ENCODE measurements around the gene PCDH9.

Gene PCDH9

GRCh38 chr13:67259208-67259607, 29.1 kb upstream of the PCDH9 start:
- Histone ChIP-seq H2AFZ (ENCODE audit: low read depth, low read length, severe bottlenecking) (no peak overlapping the region), H3K9me3 (ENCODE audit: insufficient read depth, low read length) (no peaks in the 10 kb centered on the region)

GRCh38 chr13:67258482-67258881, 28.3 kb upstream of the PCDH9 start:
- Histone ChIP-seq H3K27ac (ENCODE audit: low read depth, low read length) (no peak overlapping the region), H3F3A (ENCODE audit: insufficient read depth) (no peaks in the 10 kb centered on the region), H3K4me3 (ENCODE audit: insufficient read depth, low read length, poor library complexity, severe bottlenecking) (no peak overlapping the region), H4K20me1 (ENCODE audit: low read depth, low read length) (no peaks in the 10 kb centered on the region), H3K9me2 (replicated peaks; ENCODE audit: insufficient read depth, low read length) (no peaks in the 10 kb centered on the region), H3K36me3 (ENCODE audit: low read length) (no peaks in the 10 kb centered on the region), H3K27me3 (ENCODE audit: low read length) (no peaks in the 10 kb centered on the region), H3K4me2 (ENCODE audit: low read depth, low read length, poor library complexity, severe bottlenecking) (no peak overlapping the region), H3K9me3 (ENCODE audit: insufficient read depth, low read length) (no peaks in the 10 kb centered on the region), H3K79me2 (ENCODE audit: insufficient read depth, low read length) (no peaks in the 10 kb centered on the region), H3K9ac (ENCODE audit: low read length) (no peak overlapping the region), H2AFZ (ENCODE audit: low read depth, low read length, severe bottlenecking) (no peak overlapping the region)
- no peak for TF ChIP-seq EZH2phosphoT487 (conservative IDR thresholded peaks at IDR 0.05; ENCODE audit: low read length)
- no peak for TF ChIP-seq CTCF (IDR thresholded peaks at IDR 0.05; ENCODE audit: insufficient read depth, low read length, poor library complexity, severe bottlenecking)

More at GRCh38 chr13:67259208-67259607, 29.1 kb upstream of the PCDH9 start:
- H3K27ac ChIP-seq (ENCODE audit: low read depth, low read length): no peak overlapping the region
- H3K27me3 ChIP-seq (ENCODE audit: low read length): no peaks in the 10 kb centered on the region
- H3F3A ChIP-seq (ENCODE audit: insufficient read depth): no peaks in the 10 kb centered on the region
- no peaks in the 10 kb centered on the region for H3K9me2 ChIP-seq (replicated peaks; ENCODE audit: insufficient read depth, low read length)
- no peaks in the 10 kb centered on the region for H3K79me2 ChIP-seq (ENCODE audit: insufficient read depth, low read length)
- H3K9ac ChIP-seq (ENCODE audit: low read length): no peak overlapping the region
- TF ChIP-seq EZH2phosphoT487 (conservative IDR thresholded peaks at IDR 0.05; ENCODE audit: low read length) (no peak), CTCF (IDR thresholded peaks at IDR 0.05; ENCODE audit: insufficient read depth, low read length, poor library complexity, severe bottlenecking) (no peak)
- H3K36me3 ChIP-seq (ENCODE audit: low read length): no peaks in the 10 kb centered on the region
- H3K4me2 ChIP-seq (ENCODE audit: low read depth, low read length, poor library complexity, severe bottlenecking): no peak overlapping the region
- H4K20me1 ChIP-seq (ENCODE audit: low read depth, low read length): no peaks in the 10 kb centered on the region
- no peak overlapping the region for H3K4me3 ChIP-seq (ENCODE audit: insufficient read depth, low read length, poor library complexity, severe bottlenecking)

- H4K20me1 ChIP-seq (ENCODE audit: low read depth, low read length): no peaks in the 10 kb centered on the region
- H3K79me2 ChIP-seq (ENCODE audit: insufficient read depth, low read length): no peaks in the 10 kb centered on the region
- no peak overlapping the region for H3K27ac ChIP-seq (ENCODE audit: low read depth, low read length)
- no peaks in the 10 kb centered on the region for H3K9me3 ChIP-seq (ENCODE audit: insufficient read depth, low read length)
- H3F3A ChIP-seq (ENCODE audit: insufficient read depth): peaks cover 8% of the 10 kb centered on the region
- H3K9ac ChIP-seq (ENCODE audit: low read length): no peak overlapping the region
- no peak overlapping the region for H3K4me3 ChIP-seq (ENCODE audit: insufficient read depth, low read length, poor library complexity, severe bottlenecking)
- no peak overlapping the region for H3K4me2 ChIP-seq (ENCODE audit: low read depth, low read length, poor library complexity, severe bottlenecking)
- no peak for TF ChIP-seq EZH2phosphoT487 (conservative IDR thresholded peaks at IDR 0.05; ENCODE audit: low read length)
- no peaks in the 10 kb centered on the region for H3K27me3 ChIP-seq (ENCODE audit: low read length)
- H3K36me3 ChIP-seq (ENCODE audit: low read length): no peaks in the 10 kb centered on the region
- peak overlapping the region; percentile 70 for H2AFZ ChIP-seq (ENCODE audit: low read depth, low read length, severe bottlenecking)
- H3K9me2 ChIP-seq (replicated peaks; ENCODE audit: insufficient read depth, low read length): no peaks in the 10 kb centered on the region
These were observed 8.7 kb upstream of the PCDH9 start for GRCh38 chr13:67238861-67239260.

- TF ChIP-seq EZH2phosphoT487 (conservative IDR thresholded peaks at IDR 0.05; ENCODE audit: low read length): no peak
- TF ChIP-seq CTCF (IDR thresholded peaks at IDR 0.05; ENCODE audit: insufficient read depth, low read length, poor library complexity, severe bottlenecking): peak; percentile 54
- Histone ChIP-seq H3K79me2 (ENCODE audit: insufficient read depth, low read length) (no peaks in the 10 kb centered on the region), H3K36me3 (ENCODE audit: low read length) (no peaks in the 10 kb centered on the region)
These were observed 8.2 kb upstream of the PCDH9 start for GRCh38 chr13:67238277-67238859.

More at GRCh38 chr13:67238277-67238859, 8.2 kb upstream of the PCDH9 start:
- no peaks in the 10 kb centered on the region for H3K9me2 ChIP-seq (replicated peaks; ENCODE audit: insufficient read depth, low read length)
- H3K27ac ChIP-seq (ENCODE audit: low read depth, low read length): peak overlapping the region; percentile 51; the same call in 1 of the 2 replicates
- peaks cover 8% of the 10 kb centered on the region for H3F3A ChIP-seq (ENCODE audit: insufficient read depth)
- H3K9ac ChIP-seq (ENCODE audit: low read length): peak overlapping the region; percentile 4
- H3K4me3 ChIP-seq (ENCODE audit: insufficient read depth, low read length, poor library complexity, severe bottlenecking): no peak overlapping the region
- H3K27me3 ChIP-seq (ENCODE audit: low read length): no peaks in the 10 kb centered on the region
- no peaks in the 10 kb centered on the region for H3K9me3 ChIP-seq (ENCODE audit: insufficient read depth, low read length)
- H3K4me2 ChIP-seq (ENCODE audit: low read depth, low read length, poor library complexity, severe bottlenecking): peak overlapping the region; percentile 50
- no peaks in the 10 kb centered on the region for H4K20me1 ChIP-seq (ENCODE audit: low read depth, low read length)
- H2AFZ ChIP-seq (ENCODE audit: low read depth, low read length, severe bottlenecking): peak overlapping the region; percentile 92

Measured in SU-DHL-6 (cell line).